Measurements from ENCODE around the gene CHN2. TPM values are rescaled to one million over a fixed set of nuclear protein-coding genes. Genes with fewer than 3 reads are reported as not detected.

The CHN2 gene
- total RNA-seq, 5 donors from 2014 or later (not counting 1 experiment from before 2014, with no cell fraction given) = 4.5 to 9.0 (median 6.6) TPM

DNA sequence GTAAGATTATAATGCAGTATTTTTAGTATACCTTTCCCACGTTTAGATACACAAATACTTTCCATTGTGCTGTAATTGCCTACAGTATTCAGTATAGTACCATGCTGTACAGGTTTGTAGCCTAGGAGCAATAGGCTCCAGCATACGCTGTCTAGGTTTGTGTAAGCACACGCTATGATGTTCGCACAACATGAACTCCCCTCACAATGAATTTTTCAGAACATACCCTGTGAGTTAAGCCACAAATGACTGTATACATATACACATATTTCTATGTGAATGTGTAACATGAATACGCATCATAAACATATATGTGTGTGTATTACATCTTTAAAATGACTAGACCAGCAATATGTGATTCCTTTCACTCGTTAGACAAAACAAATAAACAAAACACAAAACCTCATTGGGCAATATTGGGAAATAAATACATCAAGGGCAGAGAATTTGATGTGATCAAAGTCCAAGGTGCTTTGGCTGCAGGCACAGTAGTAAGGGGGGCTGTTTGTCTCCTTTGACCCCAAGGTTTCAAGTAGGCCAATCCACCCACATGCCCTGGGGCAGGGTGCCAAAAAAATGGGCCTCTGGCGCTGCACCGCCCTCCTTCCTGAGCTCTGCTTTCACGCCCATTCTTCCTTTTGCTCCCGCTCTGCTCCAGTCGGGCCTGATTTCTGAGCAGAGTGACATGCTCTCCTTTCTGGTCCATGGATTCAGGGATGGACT is 33.9 kb downstream of the CHN2 start:
- no peak overlapping the region for H3K27ac ChIP-seq (ENCODE audit: low read length)
- CTCF ChIA-PET = interaction anchor here in 1 of 2 donors (1.4 kb wide), 1 partner anchor 10 kb away, joined by 3 read pairs; no protein-coding TSS in a partner anchor
- Mint-ChIP-seq H3K4me3 (no peak overlapping the region), H3K9me3 (no peaks in the 10 kb centered on the region), H3K4me1 (no peaks in the 10 kb centered on the region), H3K27ac (no peak overlapping the region), H3K27me3 (no peaks in the 10 kb centered on the region), H3K36me3 (no peaks in the 10 kb centered on the region)
- no peaks in the 10 kb centered on the region for H3K9me3 ChIP-seq
- H3K4me3 ChIP-seq (ENCODE audit: control insufficient read depth in 1 of 2, extremely low read depth in 1 of 2, low read length in 1 of 2) = no peak overlapping the region
- no peak for DNase-seq
- WGBS (ENCODE audit: insufficient coverage) = 92% methylated on average over 5 of the region's 11 CpGs
- H3K27me3 ChIP-seq (replicated peaks in 1 of 2; ENCODE audit: control insufficient read depth in 2 of 2, extremely low read depth in 1 of 2, insufficient read depth in 2 of 2, low read length in 1 of 2) = no peaks in the 10 kb centered on the region
- ATAC-seq (replicated peaks in 1 of 4) = no peak
- no peaks in the 10 kb centered on the region for H3K4me1 ChIP-seq (ENCODE audit: control insufficient read depth in 1 of 2, extremely low read depth in 1 of 2, insufficient read depth in 2 of 2, low read length in 2 of 2)
- POLR2A ChIA-PET = no interaction called here
- H3K36me3 ChIP-seq (ENCODE audit: control insufficient read depth in 2 of 2, extremely low read depth in 1 of 2, insufficient read depth in 1 of 2, low read length in 1 of 2) = no peaks in the 10 kb centered on the region

DNA sequence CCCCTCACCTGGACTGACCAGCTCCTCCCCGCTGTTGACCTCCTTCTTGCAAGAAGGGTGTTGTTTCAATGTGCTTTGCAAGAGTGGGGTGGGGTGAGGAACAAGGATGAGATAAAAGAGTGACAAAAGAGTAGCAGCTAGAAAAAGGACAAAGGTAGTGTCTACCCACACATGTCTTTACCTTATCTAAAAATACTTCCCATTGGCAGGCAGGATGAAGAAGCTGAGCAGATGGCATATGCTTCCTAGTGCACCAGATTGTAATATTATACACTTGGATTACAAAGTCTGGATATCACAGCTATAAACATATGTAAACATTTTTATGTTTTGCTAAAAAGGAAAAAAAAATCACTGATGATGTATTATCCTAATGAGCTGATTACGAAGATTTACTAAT is 34.5 kb downstream of the CHN2 start:
- no peaks in the 10 kb centered on the region for H3K4me1 ChIP-seq (ENCODE audit: control insufficient read depth in 1 of 2, extremely low read depth in 1 of 2, insufficient read depth in 2 of 2, low read length in 2 of 2)
- H3K4me3 Mint-ChIP-seq = no peak overlapping the region
- no peak for ATAC-seq (replicated peaks in 1 of 4)
- no peaks in the 10 kb centered on the region for H3K9me3 Mint-ChIP-seq
- no peaks in the 10 kb centered on the region for H3K9me3 ChIP-seq
- H3K4me1 Mint-ChIP-seq = no peaks in the 10 kb centered on the region
- no peaks in the 10 kb centered on the region for H3K36me3 Mint-ChIP-seq
- H3K36me3 ChIP-seq (ENCODE audit: control insufficient read depth in 2 of 2, extremely low read depth in 1 of 2, insufficient read depth in 1 of 2, low read length in 1 of 2) = no peaks in the 10 kb centered on the region
- no peak overlapping the region for H3K27ac ChIP-seq (ENCODE audit: low read length)
- no peaks in the 10 kb centered on the region for H3K27me3 ChIP-seq (replicated peaks in 1 of 2; ENCODE audit: control insufficient read depth in 2 of 2, extremely low read depth in 1 of 2, insufficient read depth in 2 of 2, low read length in 1 of 2)
- no CpG with 5 or more reads among the region's 2 CpGs for WGBS (ENCODE audit: insufficient coverage)
- ChIA-PET CTCF (interaction anchor here in 1 of 2 donors (1.4 kb wide), 1 partner anchor 9 kb away, joined by 3 read pairs; no protein-coding TSS in a partner anchor), POLR2A (no interaction called here)
- no peak overlapping the region for H3K4me3 ChIP-seq (ENCODE audit: control insufficient read depth in 1 of 2, extremely low read depth in 1 of 2, low read length in 1 of 2)
- H3K27ac Mint-ChIP-seq = no peak overlapping the region
- no peaks in the 10 kb centered on the region for H3K27me3 Mint-ChIP-seq
- no peak for DNase-seq

DNA sequence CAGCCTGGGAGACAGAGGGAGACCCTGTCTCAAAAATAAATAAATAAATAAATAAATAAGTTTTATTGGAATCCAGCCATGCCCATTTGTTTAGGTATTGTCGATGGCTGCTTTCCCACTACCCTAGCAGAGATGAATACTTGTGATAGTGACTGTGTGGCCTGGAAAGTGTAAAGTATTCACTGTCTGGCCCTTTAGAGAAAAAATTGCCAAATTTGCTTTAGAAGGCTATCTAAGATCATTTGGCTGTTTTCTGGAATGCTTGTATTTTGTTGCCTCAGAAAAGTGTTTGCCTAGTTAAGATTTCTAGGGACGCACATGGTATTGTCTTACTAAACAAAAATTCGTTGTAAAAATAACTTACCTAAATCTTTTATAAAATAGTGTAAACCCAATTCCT is 35.4 kb downstream of the CHN2 start:
- H3K36me3 ChIP-seq (ENCODE audit: control insufficient read depth in 2 of 2, extremely low read depth in 1 of 2, insufficient read depth in 1 of 2, low read length in 1 of 2) = no peaks in the 10 kb centered on the region
- ChIA-PET POLR2A (interaction anchor here in 1 of 2 donors (0.7 kb wide), 1 partner anchor 342 kb away, joined by 3 read pairs; no protein-coding TSS in a partner anchor), CTCF (no interaction called here)
- no peaks in the 10 kb centered on the region for H3K9me3 Mint-ChIP-seq
- DNase-seq = no peak
- H3K27me3 Mint-ChIP-seq = no peaks in the 10 kb centered on the region
- no peaks in the 10 kb centered on the region for H3K36me3 Mint-ChIP-seq
- no peak for ATAC-seq (replicated peaks in 1 of 4)
- H3K4me3 Mint-ChIP-seq = no peak overlapping the region
- no peaks in the 10 kb centered on the region for H3K4me1 Mint-ChIP-seq
- no peak overlapping the region for H3K4me3 ChIP-seq (ENCODE audit: control insufficient read depth in 1 of 2, extremely low read depth in 1 of 2, low read length in 1 of 2)
- no CpG with 5 or more reads among the region's 3 CpGs for WGBS (ENCODE audit: insufficient coverage)
- no peaks in the 10 kb centered on the region for H3K27me3 ChIP-seq (replicated peaks in 1 of 2; ENCODE audit: control insufficient read depth in 2 of 2, extremely low read depth in 1 of 2, insufficient read depth in 2 of 2, low read length in 1 of 2)
- H3K27ac Mint-ChIP-seq = no peak overlapping the region
- no peaks in the 10 kb centered on the region for H3K4me1 ChIP-seq (ENCODE audit: control insufficient read depth in 1 of 2, extremely low read depth in 1 of 2, insufficient read depth in 2 of 2, low read length in 2 of 2)
- H3K27ac ChIP-seq (ENCODE audit: low read length) = no peak overlapping the region
- no peaks in the 10 kb centered on the region for H3K9me3 ChIP-seq

DNA sequence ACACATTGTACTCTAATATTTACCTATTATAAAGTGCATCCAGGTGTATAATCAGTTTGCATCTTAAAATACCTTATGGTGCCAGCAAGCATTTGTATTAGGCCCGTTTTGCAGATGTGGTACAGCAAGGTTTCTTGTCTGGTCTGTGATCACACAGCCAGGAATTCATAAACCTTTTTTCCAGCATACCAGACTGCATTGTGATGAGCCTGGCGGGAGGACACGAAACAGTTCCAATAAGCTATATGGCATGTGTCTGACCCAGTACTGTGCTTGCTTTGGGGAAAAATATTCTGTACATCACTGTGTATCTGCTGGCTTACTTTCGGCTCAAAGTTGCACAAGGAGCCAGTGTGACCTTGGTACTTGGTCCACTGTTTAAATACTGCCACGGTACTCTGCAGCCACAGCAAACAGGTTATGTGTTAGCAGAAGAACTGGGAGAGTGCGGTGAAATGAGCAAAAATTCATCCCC is 36.3 kb downstream of the CHN2 start:
- H3K27ac Mint-ChIP-seq = no peak overlapping the region
- H3K9me3 Mint-ChIP-seq = no peaks in the 10 kb centered on the region
- no peaks in the 10 kb centered on the region for H3K4me1 Mint-ChIP-seq
- DNase-seq (no peak), ATAC-seq (replicated peaks in 1 of 4) (no peak)
- WGBS (ENCODE audit: insufficient coverage) = 96% methylated on average over 6 of the region's 6 CpGs
- no peaks in the 10 kb centered on the region for H3K36me3 ChIP-seq (ENCODE audit: control insufficient read depth in 2 of 2, extremely low read depth in 1 of 2, insufficient read depth in 1 of 2, low read length in 1 of 2)
- H3K27ac ChIP-seq (ENCODE audit: low read length) = no peak overlapping the region
- no peaks in the 10 kb centered on the region for H3K27me3 Mint-ChIP-seq
- H3K4me1 ChIP-seq (ENCODE audit: control insufficient read depth in 1 of 2, extremely low read depth in 1 of 2, insufficient read depth in 2 of 2, low read length in 2 of 2) = no peaks in the 10 kb centered on the region
- no peaks in the 10 kb centered on the region for H3K27me3 ChIP-seq (replicated peaks in 1 of 2; ENCODE audit: control insufficient read depth in 2 of 2, extremely low read depth in 1 of 2, insufficient read depth in 2 of 2, low read length in 1 of 2)
- no peaks in the 10 kb centered on the region for H3K9me3 ChIP-seq
- ChIA-PET CTCF (no interaction called here), POLR2A (interaction anchor here in 1 of 2 donors (0.7 kb wide), 1 partner anchor 343 kb away, joined by 3 read pairs; no protein-coding TSS in a partner anchor)
- no peaks in the 10 kb centered on the region for H3K36me3 Mint-ChIP-seq
- no peak overlapping the region for H3K4me3 Mint-ChIP-seq
- H3K4me3 ChIP-seq (ENCODE audit: control insufficient read depth in 1 of 2, extremely low read depth in 1 of 2, low read length in 1 of 2) = no peak overlapping the region

DNA sequence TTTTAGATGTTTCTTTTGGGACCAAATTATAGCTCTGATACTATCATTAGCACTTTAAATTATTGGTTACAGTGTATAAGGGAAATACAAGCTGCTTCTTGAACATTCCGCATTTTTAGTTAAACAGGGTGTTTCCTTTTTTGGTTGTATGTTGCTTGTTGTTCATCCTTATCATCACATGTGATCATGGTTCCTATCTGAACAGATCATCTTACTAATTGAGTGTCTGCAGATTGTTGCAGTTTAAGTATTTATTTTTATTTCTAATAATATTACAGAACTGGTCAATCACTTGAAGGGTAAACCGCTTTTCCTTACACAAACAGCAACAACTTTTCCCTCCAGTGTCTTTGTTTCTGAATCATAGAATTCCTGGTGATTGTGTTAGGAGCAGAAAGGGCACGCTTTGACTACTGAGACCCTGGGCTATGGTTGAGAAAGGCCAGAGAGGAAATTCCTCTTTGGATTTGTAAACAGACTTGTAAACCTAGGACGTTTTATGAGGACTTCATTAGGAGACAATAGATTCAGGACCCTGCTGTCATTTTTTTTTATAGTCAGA is 37.2 kb downstream of the CHN2 start:
- POLR2A ChIA-PET = no interaction called here
- WGBS (ENCODE audit: insufficient coverage) = 100% methylated on average over 1 of the region's 4 CpGs
- Histone ChIP-seq H3K4me1 (ENCODE audit: control insufficient read depth in 1 of 2, extremely low read depth in 1 of 2, insufficient read depth in 2 of 2, low read length in 2 of 2) (no peaks in the 10 kb centered on the region), H3K4me3 (ENCODE audit: control insufficient read depth in 1 of 2, extremely low read depth in 1 of 2, low read length in 1 of 2) (no peak overlapping the region), H3K27ac (ENCODE audit: low read length) (no peak overlapping the region), H3K9me3 (no peaks in the 10 kb centered on the region), H3K27me3 (replicated peaks in 1 of 2; ENCODE audit: control insufficient read depth in 2 of 2, extremely low read depth in 1 of 2, insufficient read depth in 2 of 2, low read length in 1 of 2) (no peaks in the 10 kb centered on the region), H3K36me3 (ENCODE audit: control insufficient read depth in 2 of 2, extremely low read depth in 1 of 2, insufficient read depth in 1 of 2, low read length in 1 of 2) (no peaks in the 10 kb centered on the region)
- H3K4me3 Mint-ChIP-seq = no peak overlapping the region
- DNase-seq (no peak), ATAC-seq (replicated peaks in 1 of 4) (no peak)
- H3K36me3 Mint-ChIP-seq = no peaks in the 10 kb centered on the region
- no peak overlapping the region for H3K27ac Mint-ChIP-seq
- no peaks in the 10 kb centered on the region for H3K27me3 Mint-ChIP-seq
- H3K9me3 Mint-ChIP-seq = no peaks in the 10 kb centered on the region
- H3K4me1 Mint-ChIP-seq = no peaks in the 10 kb centered on the region
- CTCF ChIA-PET = no interaction called here

DNA sequence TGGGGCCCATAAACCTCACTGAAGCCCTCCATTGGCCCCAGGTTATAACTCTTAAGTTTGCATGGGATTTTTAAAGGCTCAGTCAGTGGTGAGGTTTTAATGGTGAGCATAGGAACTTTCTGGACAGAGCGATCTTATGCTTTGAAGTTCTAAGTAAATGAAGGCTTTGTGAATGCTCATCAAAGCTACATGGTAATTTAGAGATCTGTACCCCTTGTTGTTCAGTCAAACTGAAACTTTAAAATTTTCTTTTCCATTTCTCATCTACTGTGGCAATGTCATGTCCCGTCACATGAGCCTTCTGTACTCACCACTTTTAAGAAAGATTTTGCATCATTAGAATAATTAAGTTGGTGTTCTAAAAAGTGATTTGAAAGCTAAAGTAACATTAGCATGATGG is 39.9 kb downstream of the CHN2 start:
- ATAC-seq (replicated peaks in 1 of 4) (no peak), DNase-seq (no peak)
- H3K4me3 Mint-ChIP-seq = no peak overlapping the region
- Histone ChIP-seq H3K4me3 (ENCODE audit: control insufficient read depth in 1 of 2, extremely low read depth in 1 of 2, low read length in 1 of 2) (no peak overlapping the region), H3K27me3 (replicated peaks in 1 of 2; ENCODE audit: control insufficient read depth in 2 of 2, extremely low read depth in 1 of 2, insufficient read depth in 2 of 2, low read length in 1 of 2) (no peaks in the 10 kb centered on the region), H3K27ac (ENCODE audit: low read length) (no peak overlapping the region), H3K4me1 (ENCODE audit: control insufficient read depth in 1 of 2, extremely low read depth in 1 of 2, insufficient read depth in 2 of 2, low read length in 2 of 2) (no peaks in the 10 kb centered on the region), H3K9me3 (no peaks in the 10 kb centered on the region), H3K36me3 (ENCODE audit: control insufficient read depth in 2 of 2, extremely low read depth in 1 of 2, insufficient read depth in 1 of 2, low read length in 1 of 2) (no peaks in the 10 kb centered on the region)
- WGBS (ENCODE audit: insufficient coverage) = no CpG with 5 or more reads among the region's 2 CpGs
- no peaks in the 10 kb centered on the region for H3K36me3 Mint-ChIP-seq
- no peak overlapping the region for H3K27ac Mint-ChIP-seq
- H3K4me1 Mint-ChIP-seq = no peaks in the 10 kb centered on the region
- H3K27me3 Mint-ChIP-seq = no peaks in the 10 kb centered on the region
- H3K9me3 Mint-ChIP-seq = no peaks in the 10 kb centered on the region
- ChIA-PET CTCF (no interaction called here), POLR2A (no interaction called here)

Measured in T-cell (primary cell).